B cell (primary cell): ENCODE measurements around the gene ROR2. TPM values are rescaled to one million over a fixed set of nuclear protein-coding genes. Genes with fewer than 3 reads are reported as not detected.

Experiments
- ATAC-seq: fragments of 200-7000 bp; cut with Tn5 transposase; one replicate; pipeline ENCODE4 v1.10.0; 2021; ENCODE audit warnings: low read depth, mild to moderate bottlenecking, moderate number of reproducible peaks, moderate library complexity
- CTCF ChIA-PET: fragments of 350-600 bp; sonication (Branson Sonifier 250); formaldehyde crosslinking; loops from one replicate; lab custom pipeline; 2021; ENCODE audit warnings: antibody characterized with exemption, inconsistent platforms; lab: Charles Lee
- POLR2A ChIA-PET: fragments of 350-600 bp; sonication (Branson Sonifier 250); formaldehyde crosslinking; loops from one replicate; lab custom pipeline; 2021; ENCODE audit warnings: antibody characterized with exemption; lab: Charles Lee
- DNase-seq: peaks from one replicate; pipeline ENCODE4 v3.0.0; 2013
- H2AFZ ChIP-seq: 2 replicates; pipeline ENCODE4 v1.6.1; 2012; ENCODE audit warnings: mild to moderate bottlenecking, low read depth, low read length; ENCODE audit not compliant: insufficient read depth, poor library complexity, severe bottlenecking
- H3K27ac ChIP-seq, 2 donors: 1 replicate in 1 of 2; 2 replicates in 1 of 2; pipeline ENCODE4 v1.5.1; 2012 to 2013; ENCODE audit warnings: low read length in 2 of 2, mild to moderate bottlenecking in 2 of 2, moderate library complexity in 1 of 2
- H3K27me3 ChIP-seq, 4 experiments: fragments of 200-600 bp in 1 of 4; sonication (generic) in 1 of 4; replicated peaks in 1 of 4; 1 replicate in 2 of 4; 2 replicates in 2 of 4; pipeline versions ENCODE4 v1.6.1 to v1.7.0; 2013 to 2016; ENCODE audit warnings: low read length in 3 of 4, mild to moderate bottlenecking in 2 of 4, mixed read lengths in 1 of 4, moderate library complexity in 1 of 4; ENCODE audit not compliant: insufficient read depth in 4 of 4, control insufficient read depth in 3 of 4; ENCODE audit errors: control extremely low read depth in 1 of 4
- H3K36me3 ChIP-seq, 2 experiments: replicated peaks in 1 of 2; 1 replicate in 1 of 2; 2 replicates in 1 of 2; pipeline versions ENCODE4 v1.6.1 to v1.7.1; 2013; ENCODE audit warnings: low read length in 1 of 2; ENCODE audit not compliant: insufficient read depth in 2 of 2, control insufficient read depth in 1 of 2; ENCODE audit errors: control extremely low read depth in 1 of 2, extremely low read depth in 1 of 2
- H3K4me1 ChIP-seq, 2 donors: fragments of 200-600 bp in 1 of 2; sonication (generic) in 1 of 2; 1 replicate in 1 of 2; 2 replicates in 1 of 2; pipeline versions ENCODE4 v1.5.1 to v1.6.1; 2013 to 2017; ENCODE audit warnings: low read length in 2 of 2; ENCODE audit not compliant: control insufficient read depth in 2 of 2, insufficient read depth in 2 of 2
- H3K4me2 ChIP-seq: replicated peaks from 2 replicates; pipeline ENCODE3; 2012; ENCODE audit warnings: mild to moderate bottlenecking, low read depth, low read length; ENCODE audit not compliant: poor library complexity, severe bottlenecking
- H3K4me3 ChIP-seq, 5 experiments: fragments of 200-600 bp in 1 of 5; sonication (generic) in 1 of 5; 1 replicate in 3 of 5; 2 replicates in 2 of 5; pipeline versions ENCODE4 v1.5.1 to v1.7.0; 2011 to 2016; ENCODE audit warnings: low read length in 4 of 5, mild to moderate bottlenecking in 4 of 5, low read depth in 2 of 5, control low read depth in 1 of 5, moderate library complexity in 1 of 5; ENCODE audit not compliant: insufficient read depth in 1 of 5; ENCODE audit errors: control extremely low read depth in 1 of 5, extremely low read depth in 1 of 5
- H3K79me2 ChIP-seq: fragments of 200-600 bp; sonication (generic); one replicate; pipeline ENCODE4 v1.6.0; 2016; ENCODE audit warnings: low read length; ENCODE audit not compliant: control insufficient read depth, insufficient read depth
- H3K9ac ChIP-seq: fragments of 200-600 bp; sonication (generic); 2 replicates; pipeline ENCODE4 v1.6.1; 2017; ENCODE audit warnings: mild to moderate bottlenecking, low read length, moderate library complexity
- H3K9me3 ChIP-seq, 3 donors: one replicate each; pipeline versions ENCODE4 v1.6.1 to v1.7.1; 2013; ENCODE audit warnings: low read length in 2 of 3; ENCODE audit not compliant: control insufficient read depth in 2 of 3, insufficient read depth in 1 of 3; ENCODE audit errors: control extremely low read depth in 1 of 3
- H4K20me1 ChIP-seq: 2 replicates; pipeline ENCODE4 v1.6.0; 2012; ENCODE audit warnings: mild to moderate bottlenecking, low read length; ENCODE audit not compliant: insufficient read depth, control insufficient read depth, poor library complexity, severe bottlenecking
- H3K27ac Mint-ChIP-seq: one replicate; pipeline ENCODE4 v1.8.0; 2021; ENCODE audit warnings: mixed read lengths
- H3K27me3 Mint-ChIP-seq: one replicate; pipeline ENCODE4 v1.8.0; 2021; ENCODE audit warnings: mixed read lengths
- H3K4me1 Mint-ChIP-seq: one replicate; pipeline ENCODE4 v1.8.0; 2021; ENCODE audit warnings: mixed read lengths
- H3K4me3 Mint-ChIP-seq: one replicate; pipeline ENCODE4 v1.8.0; 2021; ENCODE audit warnings: mixed read lengths
- H3K9me3 Mint-ChIP-seq: one replicate; pipeline ENCODE4 v1.8.0; 2022; ENCODE audit warnings: mixed read lengths; ENCODE audit not compliant: insufficient read depth
- EZH2 ChIP-seq: IDR thresholded peaks from 2 replicates; pipeline ENCODE4 v1.6.1; 2012; ENCODE audit warnings: borderline replicate concordance, low read depth, mild to moderate bottlenecking, moderate library complexity, low read length; ENCODE audit not compliant: insufficient read depth, poor library complexity, severe bottlenecking
- WGBS: methylation state at CpG from one replicate; pipeline ENCODE4 v1.1.5; 2013; ENCODE audit warnings: missing lambda C conversion rate; ENCODE audit not compliant: insufficient coverage; 5-methylcytosine and 5-hydroxymethylcytosine counted together
- intact Hi-C: fragments of 100-400 bp; cut with micrococcal nuclease; formaldehyde crosslinking; loops from one replicate; pipeline ENCODE4 v1.10.0; 2022
- polyA plus RNA-seq: library from polyadenylated mRNA; depleted of rRNA; stranded (reverse); fragments of >200 nt; gene quantifications from 2 replicates; pipeline ENCODE4 v1.2.3, GENCODE V29; 2012
- total RNA-seq, 2 donors: library from RNA; stranded (reverse); fragments of 120-200 nt in 1 of 2; gene quantifications; 1 replicate in 1 of 2; 2 replicates in 1 of 2; pipeline versions ENCODE4 v1.2.3 to v1.2.4, GENCODE V29; 2013 to 2022
- TF ChIP-seq, protein P1 (sequence below): fragments of 200-600 bp; IDR thresholded peaks from one replicate; pipeline ENCODE4 v1.8.0; 2022; ENCODE audit warnings: antibody characterized with exemption, mild to moderate bottlenecking

ROR2 gene
- total and polyA plus RNA-seq, 2 donors (not counting 1 experiment from before 2014, with no cell fraction given): 0.21 to 0.49 TPM

DNA sequence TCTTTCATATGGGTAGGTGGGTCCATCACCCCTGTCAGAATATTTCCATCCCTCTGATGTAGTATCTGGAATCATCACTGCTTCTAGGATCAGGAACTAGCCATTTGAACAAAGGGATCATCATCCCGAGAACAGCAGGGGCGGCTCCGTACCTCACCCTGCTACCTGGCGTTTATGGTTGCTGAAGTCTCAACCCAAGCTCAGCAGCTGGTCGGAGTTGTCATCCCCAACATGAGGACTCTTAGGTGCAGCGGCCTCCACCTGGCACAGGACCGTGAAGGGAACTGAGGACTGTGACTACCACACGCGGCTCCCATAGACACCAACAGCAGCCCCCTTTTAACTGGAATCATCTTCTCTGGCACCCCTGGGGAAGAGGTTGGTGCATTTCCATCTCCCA is 35.1 kb downstream of the ROR2 start:
- ChIA-PET POLR2A (no interaction called here), CTCF (no interaction called here)
- Histone ChIP-seq H3K9ac (no peak overlapping the region), H3K4me3 (no peak overlapping the region), H3K36me3 (no peaks in the 10 kb centered on the region), H3K79me2 (no peaks in the 10 kb centered on the region), H3K27me3 (peaks cover 0 to 3% (median 0%) of the 10 kb centered on the region in 4 experiments), H4K20me1 (no peaks in the 10 kb centered on the region), H2AFZ (no peak overlapping the region), H3K4me1 (no peaks in the 10 kb centered on the region), H3K9me3 (peaks cover 0 to 5% (median 0%) of the 10 kb centered on the region in 3 donors), H3K27ac (no peak overlapping the region), H3K4me2 (no peak overlapping the region)
- intact Hi-C loops: no loop called here
- H3K27ac Mint-ChIP-seq: no peak overlapping the region
- no peak overlapping the region for H3K4me3 Mint-ChIP-seq
- no peaks in the 10 kb centered on the region for H3K9me3 Mint-ChIP-seq
- TF ChIP-seq EZH2: no peak
- TF ChIP-seq, protein P1, sequence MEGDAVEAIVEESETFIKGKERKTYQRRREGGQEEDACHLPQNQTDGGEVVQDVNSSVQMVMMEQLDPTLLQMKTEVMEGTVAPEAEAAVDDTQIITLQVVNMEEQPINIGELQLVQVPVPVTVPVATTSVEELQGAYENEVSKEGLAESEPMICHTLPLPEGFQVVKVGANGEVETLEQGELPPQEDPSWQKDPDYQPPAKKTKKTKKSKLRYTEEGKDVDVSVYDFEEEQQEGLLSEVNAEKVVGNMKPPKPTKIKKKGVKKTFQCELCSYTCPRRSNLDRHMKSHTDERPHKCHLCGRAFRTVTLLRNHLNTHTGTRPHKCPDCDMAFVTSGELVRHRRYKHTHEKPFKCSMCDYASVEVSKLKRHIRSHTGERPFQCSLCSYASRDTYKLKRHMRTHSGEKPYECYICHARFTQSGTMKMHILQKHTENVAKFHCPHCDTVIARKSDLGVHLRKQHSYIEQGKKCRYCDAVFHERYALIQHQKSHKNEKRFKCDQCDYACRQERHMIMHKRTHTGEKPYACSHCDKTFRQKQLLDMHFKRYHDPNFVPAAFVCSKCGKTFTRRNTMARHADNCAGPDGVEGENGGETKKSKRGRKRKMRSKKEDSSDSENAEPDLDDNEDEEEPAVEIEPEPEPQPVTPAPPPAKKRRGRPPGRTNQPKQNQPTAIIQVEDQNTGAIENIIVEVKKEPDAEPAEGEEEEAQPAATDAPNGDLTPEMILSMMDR: no peak
- WGBS: 98% methylated on average over 7 of the region's 9 CpGs
- ATAC-seq: no peak
- H3K27me3 Mint-ChIP-seq: peaks cover 24% of the 10 kb centered on the region
- H3K4me1 Mint-ChIP-seq: no peaks in the 10 kb centered on the region
- no peak for DNase-seq

DNA sequence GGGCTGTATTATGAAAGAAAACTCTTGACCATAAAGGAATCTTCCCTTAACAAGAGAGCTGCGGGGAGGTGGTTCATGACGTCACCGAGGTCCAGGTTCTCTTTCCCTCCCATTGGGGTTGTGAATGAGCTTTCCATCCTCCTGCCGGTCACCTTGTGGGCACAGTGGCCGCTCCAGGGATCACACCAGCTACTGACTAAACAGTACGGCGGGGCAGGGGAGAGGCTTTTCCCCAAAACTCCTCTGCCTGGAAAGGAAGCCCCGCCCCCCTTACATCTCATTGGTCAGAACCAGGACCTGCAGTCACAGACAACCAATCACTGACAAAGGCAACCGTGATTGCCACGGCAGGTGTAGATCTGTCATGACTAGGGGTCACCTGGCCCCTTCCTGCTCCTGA is 35.6 kb downstream of the ROR2 start:
- WGBS: 93% methylated on average over 7 of the region's 10 CpGs
- Histone ChIP-seq H3K4me3 (no peak overlapping the region), H3K27ac (no peak overlapping the region), H3K27me3 (peaks cover 0 to 3% (median 0%) of the 10 kb centered on the region in 4 experiments), H3K4me1 (no peaks in the 10 kb centered on the region), H3K9me3 (peaks cover 0 to 5% (median 0%) of the 10 kb centered on the region in 3 donors), H4K20me1 (no peaks in the 10 kb centered on the region), H3K36me3 (no peaks in the 10 kb centered on the region), H3K9ac (no peak overlapping the region), H2AFZ (no peak overlapping the region), H3K79me2 (no peaks in the 10 kb centered on the region), H3K4me2 (no peak overlapping the region)
- no peaks in the 10 kb centered on the region for H3K4me1 Mint-ChIP-seq
- H3K27ac Mint-ChIP-seq: no peak overlapping the region
- POLR2A ChIA-PET: no interaction called here
- ATAC-seq (no peak), DNase-seq (no peak)
- H3K4me3 Mint-ChIP-seq: no peak overlapping the region
- no peaks in the 10 kb centered on the region for H3K9me3 Mint-ChIP-seq
- intact Hi-C loops: no loop called here
- CTCF ChIA-PET: no interaction called here
- TF ChIP-seq, protein P1: no peak
- TF ChIP-seq EZH2: no peak
- peaks cover 22% of the 10 kb centered on the region for H3K27me3 Mint-ChIP-seq
